ENCODE data around the gene FAM209B. TPM values are rescaled to one million over a fixed set of nuclear protein-coding genes. Genes with fewer than 3 reads are reported as not detected.

The FAM209B gene
- total and polyA plus RNA-seq, 8 donors, result 0.75 to 0.78 TPM; not detected in 6

DNA sequence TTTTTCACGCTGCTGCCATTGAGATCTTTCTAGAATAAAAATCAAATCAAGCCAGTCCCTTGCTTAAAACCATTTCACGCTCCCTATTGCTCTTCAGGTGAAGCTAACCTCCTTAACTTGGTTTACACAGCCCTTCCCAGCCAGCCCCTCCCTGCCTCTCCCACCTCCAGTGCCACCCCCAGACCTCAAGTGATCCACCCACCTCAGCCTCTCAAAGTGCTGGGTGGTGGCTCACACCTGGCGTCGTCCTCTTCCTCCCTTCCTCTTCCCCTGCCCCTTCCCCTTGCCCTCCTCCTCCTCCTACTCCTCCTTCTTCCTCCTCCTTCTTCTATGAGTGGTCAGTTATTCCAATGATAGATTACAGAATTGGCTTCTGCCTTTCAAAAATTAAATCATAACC lies 42.9 kb downstream of the FAM209B start:
- intact Hi-C loops (cut with DNase I; ENCODE audit: low total_unique reads), result no loop called here
- Histone ChIP-seq H3K36me3 (no peaks in the 10 kb centered on the region), H3K4me3 (no peak overlapping the region), H3K9me3 (peaks cover 0 to 1% (median 0%) of the 10 kb centered on the region in 4 donors), H3K27ac (no peak overlapping the region), H3K4me1 (no peaks in the 10 kb centered on the region), H3K27me3 (peaks cover 0 to 30% (median 0%) of the 10 kb centered on the region in 3 donors)
- DNase-seq, result no peak
- TF ChIP-seq POLR2AphosphoS5 (IDR thresholded peaks at IDR 0.05) (no peak), EP300 (IDR thresholded peaks at IDR 0.05) (no peak), POLR2A (IDR thresholded peaks at IDR 0.05) (no peak)
- TF ChIP-seq, protein P1, sequence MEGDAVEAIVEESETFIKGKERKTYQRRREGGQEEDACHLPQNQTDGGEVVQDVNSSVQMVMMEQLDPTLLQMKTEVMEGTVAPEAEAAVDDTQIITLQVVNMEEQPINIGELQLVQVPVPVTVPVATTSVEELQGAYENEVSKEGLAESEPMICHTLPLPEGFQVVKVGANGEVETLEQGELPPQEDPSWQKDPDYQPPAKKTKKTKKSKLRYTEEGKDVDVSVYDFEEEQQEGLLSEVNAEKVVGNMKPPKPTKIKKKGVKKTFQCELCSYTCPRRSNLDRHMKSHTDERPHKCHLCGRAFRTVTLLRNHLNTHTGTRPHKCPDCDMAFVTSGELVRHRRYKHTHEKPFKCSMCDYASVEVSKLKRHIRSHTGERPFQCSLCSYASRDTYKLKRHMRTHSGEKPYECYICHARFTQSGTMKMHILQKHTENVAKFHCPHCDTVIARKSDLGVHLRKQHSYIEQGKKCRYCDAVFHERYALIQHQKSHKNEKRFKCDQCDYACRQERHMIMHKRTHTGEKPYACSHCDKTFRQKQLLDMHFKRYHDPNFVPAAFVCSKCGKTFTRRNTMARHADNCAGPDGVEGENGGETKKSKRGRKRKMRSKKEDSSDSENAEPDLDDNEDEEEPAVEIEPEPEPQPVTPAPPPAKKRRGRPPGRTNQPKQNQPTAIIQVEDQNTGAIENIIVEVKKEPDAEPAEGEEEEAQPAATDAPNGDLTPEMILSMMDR (IDR thresholded peaks at IDR 0.05), result no peak
- WGBS, 5 donors, result 41 to 52% (median 44%) methylated on average over 4 of the region's 4 CpGs

DNA sequence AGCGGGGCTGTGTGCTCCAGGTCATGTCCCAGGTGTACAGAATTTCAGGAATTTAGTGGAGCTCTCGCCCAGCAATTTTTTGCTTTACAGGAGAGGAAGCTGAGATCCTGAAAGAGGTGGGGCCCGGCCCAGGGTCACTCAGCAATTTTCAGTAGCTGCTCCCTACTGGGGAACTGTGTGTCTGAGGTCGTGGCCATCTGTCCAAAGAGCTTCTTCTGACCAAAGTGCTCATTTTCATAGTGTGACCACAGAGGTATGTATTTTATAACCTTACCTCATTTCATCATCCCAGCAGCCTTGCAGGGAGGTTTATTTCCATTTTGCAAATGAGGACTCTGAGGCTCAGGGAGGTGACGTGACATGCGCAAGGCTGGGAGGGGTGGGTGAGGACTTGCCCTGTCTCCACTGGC lies 46.3 kb downstream of the FAM209B start:
- WGBS, 5 donors, result 49 to 66% (median 62%) methylated on average over 5 to 6 of the region's 6 CpGs
- Histone ChIP-seq H3K4me1 (no peaks in the 10 kb centered on the region), H3K36me3 (no peaks in the 10 kb centered on the region), H3K9me3 (no peaks in the 10 kb centered on the region), H3K27me3 (peaks cover 0 to 31% (median 0%) of the 10 kb centered on the region in 3 donors), H3K27ac (no peak overlapping the region), H3K4me3 (no peak overlapping the region)
- TF ChIP-seq EP300 (IDR thresholded peaks at IDR 0.05), result no peak
- intact Hi-C loops (cut with DNase I; ENCODE audit: low total_unique reads), result no loop called here
- no peak for DNase-seq

DNA sequence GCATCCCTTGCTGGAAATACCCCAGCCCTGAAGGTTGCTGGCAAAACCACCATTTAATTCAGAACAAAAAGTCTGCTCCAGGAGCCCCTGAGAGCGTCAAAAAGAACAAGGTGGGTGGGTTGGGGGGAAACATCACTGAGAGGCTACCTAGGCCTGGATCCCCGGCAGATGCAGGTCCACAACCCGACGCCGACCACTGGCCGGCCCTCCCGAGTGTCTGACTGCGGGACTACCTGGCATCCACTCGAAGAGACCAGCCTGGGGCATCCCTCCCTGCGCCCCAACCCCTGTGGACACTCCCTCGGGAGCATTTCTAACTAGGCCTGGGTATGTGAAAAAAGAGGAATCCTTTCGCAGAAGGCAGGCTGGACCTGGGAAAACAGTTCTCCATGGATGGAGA lies 47.2 kb downstream of the FAM209B start:
- no peak for DNase-seq
- no peak overlapping the region for H3K27ac ChIP-seq
- TF ChIP-seq, protein P1 (IDR thresholded peaks at IDR 0.05), result no peak
- TF ChIP-seq EP300 (IDR thresholded peaks at IDR 0.05), result no peak
- TF ChIP-seq POLR2AphosphoS5 (IDR thresholded peaks at IDR 0.05), result no peak
- TF ChIP-seq POLR2A (IDR thresholded peaks at IDR 0.05), result no peak
- no peak overlapping the region for H3K4me3 ChIP-seq
- intact Hi-C loops (cut with DNase I; ENCODE audit: low total_unique reads), result no loop called here
- WGBS, 5 donors, result 84 to 91% (median 87%) methylated on average over 12 of the region's 12 CpGs
- no peaks in the 10 kb centered on the region for H3K9me3 ChIP-seq
- H3K27me3 ChIP-seq, result peaks cover 0 to 28% (median 0%) of the 10 kb centered on the region in 3 donors
- H3K36me3 ChIP-seq, result no peaks in the 10 kb centered on the region
- H3K4me1 ChIP-seq, result no peaks in the 10 kb centered on the region

DNA sequence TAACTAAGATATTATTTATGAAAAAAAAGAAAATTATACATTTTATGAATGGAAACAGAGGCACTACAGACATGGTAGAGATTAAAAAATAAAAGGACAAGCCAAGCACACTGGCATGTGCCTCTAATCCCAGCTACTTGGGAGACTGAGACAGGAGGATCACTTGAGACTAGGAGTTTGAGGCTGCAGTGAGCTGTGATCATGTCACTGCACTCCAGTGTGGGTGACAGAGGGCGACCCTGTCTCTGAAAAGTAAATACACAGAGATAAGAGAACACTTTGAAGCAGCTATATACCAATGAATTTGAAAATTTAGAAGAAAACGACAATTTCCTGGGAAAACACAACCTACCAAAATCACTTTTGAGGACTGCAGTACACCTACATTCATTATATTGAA lies 48.7 kb downstream of the FAM209B start:
- 25 to 36% (median 31%) methylated on average over 2 of the region's 2 CpGs for WGBS, 5 donors
- Histone ChIP-seq H3K36me3 (no peaks in the 10 kb centered on the region), H3K4me3 (no peak overlapping the region), H3K27ac (no peak overlapping the region), H3K4me1 (no peaks in the 10 kb centered on the region), H3K27me3 (peaks cover 0 to 21% (median 0%) of the 10 kb centered on the region in 3 donors), H3K9me3 (no peaks in the 10 kb centered on the region)
- no peak for DNase-seq
- TF ChIP-seq POLR2AphosphoS5 (IDR thresholded peaks at IDR 0.05) (no peak), POLR2A (IDR thresholded peaks at IDR 0.05) (no peak), EP300 (IDR thresholded peaks at IDR 0.05) (no peak)
- TF ChIP-seq, protein P1 (IDR thresholded peaks at IDR 0.05), result no peak
- intact Hi-C loops (cut with DNase I; ENCODE audit: low total_unique reads), result no loop called here

DNA sequence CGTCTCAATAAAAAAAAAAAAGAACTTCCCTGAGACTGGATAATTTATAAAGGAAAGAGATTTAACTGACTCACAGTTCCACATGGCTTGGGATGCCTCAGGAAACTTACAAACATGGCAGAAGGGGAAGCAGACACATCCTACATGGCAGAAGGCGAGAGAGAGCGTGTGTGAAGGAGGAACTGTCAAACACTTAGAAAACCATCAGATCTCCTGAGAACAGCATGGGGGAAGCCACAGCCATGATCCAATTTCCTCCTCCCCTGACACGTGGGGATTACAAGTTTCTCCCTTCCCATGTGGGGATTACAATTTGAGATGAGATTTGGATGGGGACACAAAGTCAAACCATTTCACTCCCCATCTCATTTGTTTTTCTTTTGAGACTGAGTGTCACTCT lies 49.5 kb downstream of the FAM209B start:
- H3K9me3 ChIP-seq, result no peaks in the 10 kb centered on the region
- intact Hi-C loops (cut with DNase I; ENCODE audit: low total_unique reads), result no loop called here
- no peak overlapping the region for H3K4me3 ChIP-seq
- peaks cover 0 to 24% (median 0%) of the 10 kb centered on the region in 3 donors for H3K27me3 ChIP-seq
- no peak for TF ChIP-seq EP300 (IDR thresholded peaks at IDR 0.05)
- TF ChIP-seq, protein P1 (IDR thresholded peaks at IDR 0.05), result no peak
- TF ChIP-seq POLR2AphosphoS5 (IDR thresholded peaks at IDR 0.05), result no peak
- no peak for TF ChIP-seq POLR2A (IDR thresholded peaks at IDR 0.05)
- no peaks in the 10 kb centered on the region for H3K4me1 ChIP-seq
- DNase-seq, result no peak
- WGBS, 5 donors, result 45 to 64% (median 54%) methylated on average over 4 of the region's 4 CpGs
- H3K27ac ChIP-seq, result no peak overlapping the region
- H3K36me3 ChIP-seq, result no peaks in the 10 kb centered on the region

All from stomach (tissue), 9 donors.